H1 (cell line): ENCODE data around the gene MRGPRX2. TPM values are rescaled to one million over a fixed set of nuclear protein-coding genes. Genes with fewer than 3 reads are reported as not detected.

ENCODE experiments used
- CTCF ChIA-PET: fragments of 300-600 bp; sonication (Branson Sonifier 250); formaldehyde crosslinking; loops from one replicate; lab custom pipeline; 2021; ENCODE audit not compliant: partially characterized antibody; lab: Charles Lee
- POLR2A ChIA-PET: fragments of 300-600 bp; sonication (Branson Sonifier 250); formaldehyde crosslinking; loops from one replicate; lab custom pipeline; 2021; ENCODE audit warnings: inconsistent platforms; ENCODE audit not compliant: partially characterized antibody; lab: Charles Lee
- DNase-seq, 2 experiments: peaks; one replicate each; pipeline versions ENCODE4 v3.0.0 to v3.0.0-alpha.2; 2010 to 2022; ENCODE audit warnings: low spot score in 2 of 2, low read depth in 1 of 2, mixed read lengths in 1 of 2
- FAIRE-seq: peaks from 2 replicates; lab custom pipeline; 2011; peaks lifted over from hg19 to GRCh38; lab: Jason Lieb, UNC
- H2AFZ ChIP-seq: 2 replicates; pipeline ENCODE4 v1.8.1; 2012; ENCODE audit warnings: low read length, inconsistent platforms
- H2AK5ac ChIP-seq: 2 replicates; pipeline ENCODE4 v1.6.1; 2013; ENCODE audit warnings: low read depth, low read length
- H2BK120ac ChIP-seq: replicated peaks from 2 replicates; pipeline ENCODE3; 2013; ENCODE audit warnings: low read depth, low read length, inconsistent platforms
- H2BK12ac ChIP-seq: 2 replicates; pipeline ENCODE4 v1.6.1; 2013; ENCODE audit warnings: low read depth, low read length
- H2BK15ac ChIP-seq: 2 replicates; pipeline ENCODE4 v1.6.1; 2013; ENCODE audit warnings: low read length
- H2BK20ac ChIP-seq: 2 replicates; pipeline ENCODE4 v1.6.1; 2013; ENCODE audit warnings: low read length
- H2BK5ac ChIP-seq: 2 replicates; pipeline ENCODE4 v1.6.1; 2013; ENCODE audit warnings: low read depth, low read length
- H3K14ac ChIP-seq: 2 replicates; pipeline ENCODE4 v1.6.1; 2013; ENCODE audit warnings: inconsistent platforms; ENCODE audit not compliant: insufficient read length
- H3K18ac ChIP-seq: 2 replicates; pipeline ENCODE4 v1.6.1; 2013; ENCODE audit warnings: low read length; ENCODE audit errors: extremely low read depth
- H3K23ac ChIP-seq: 2 replicates; pipeline ENCODE4 v1.6.1; 2013; ENCODE audit warnings: inconsistent platforms; ENCODE audit not compliant: insufficient read length
- H3K23me2 ChIP-seq: 2 replicates; pipeline ENCODE4 v1.6.1; 2013; ENCODE audit warnings: low read depth, low read length
- H3K27ac ChIP-seq: 2 replicates; pipeline ENCODE4 v1.6.1; 2011; ENCODE audit warnings: low read depth, low read length, inconsistent platforms
- H3K27me3 ChIP-seq, 4 experiments: replicated peaks in 1 of 4; 1 replicate in 1 of 4; 2 replicates in 3 of 4; pipeline versions ENCODE4 v1.6.1 to v1.8.1; 2011 to 2013; ENCODE audit warnings: low read length in 3 of 4, mild to moderate bottlenecking in 3 of 4, inconsistent platforms in 2 of 4, mixed read lengths in 2 of 4, moderate library complexity in 1 of 4; ENCODE audit not compliant: control insufficient read depth in 3 of 4, insufficient read depth in 3 of 4; ENCODE audit errors: extremely low read depth in 1 of 4
- H3K36me3 ChIP-seq, 4 experiments: 2 replicates each; pipeline versions ENCODE4 v1.6.1 to v1.8.1; 2011 to 2013; ENCODE audit warnings: mild to moderate bottlenecking in 4 of 4, low read length in 3 of 4, moderate library complexity in 2 of 4, control low read depth in 1 of 4, inconsistent platforms in 1 of 4; ENCODE audit not compliant: insufficient read depth in 4 of 4, control insufficient read depth in 2 of 4
- H3K4ac ChIP-seq: replicated peaks from 2 replicates; pipeline ENCODE3; 2013; ENCODE audit warnings: low read length, low read depth, mixed read lengths, inconsistent platforms; ENCODE audit not compliant: insufficient read length
- H3K4me1 ChIP-seq, 4 experiments: replicated peaks in 1 of 4; 1 replicate in 1 of 4; 2 replicates in 3 of 4; pipeline versions ENCODE4 v1.6.1 to v1.8.1; 2011 to 2013; ENCODE audit warnings: low read length in 3 of 4, inconsistent platforms in 2 of 4, mixed read lengths in 1 of 4; ENCODE audit not compliant: insufficient read depth in 4 of 4, control insufficient read depth in 3 of 4
- H3K4me2 ChIP-seq, 2 experiments: 2 replicates each; pipeline versions ENCODE4 v1.6.1 to v1.8.1; 2011 to 2013; ENCODE audit warnings: low read depth in 2 of 2, low read length in 2 of 2, control low read depth in 1 of 2, inconsistent platforms in 1 of 2, mild to moderate bottlenecking in 1 of 2; ENCODE audit not compliant: insufficient read depth in 1 of 2
- H3K4me3 ChIP-seq, 4 experiments: fragments of 200-600, 300-600 bp in 1 of 4; sonication (generic), shearing (Covaris generic), sonication (Bioruptor Twin) in 1 of 4; 2 replicates each; pipeline versions ENCODE4 v1.5.1 to v1.8.1; 2011 to 2016; ENCODE audit warnings: low read length in 4 of 4, low read depth in 3 of 4, control low read depth in 2 of 4, inconsistent platforms in 2 of 4, mild to moderate bottlenecking in 2 of 4, mixed read lengths in 1 of 4, moderate library complexity in 1 of 4; ENCODE audit not compliant: insufficient read depth in 2 of 4; ENCODE audit errors: extremely low read depth in 1 of 4
- H3K56ac ChIP-seq: replicated peaks from 2 replicates; pipeline ENCODE3; 2013; ENCODE audit warnings: low read depth, mild to moderate bottlenecking, mixed read lengths, low read length, inconsistent platforms; ENCODE audit not compliant: insufficient read length
- H3K79me1 ChIP-seq: 2 replicates; pipeline ENCODE4 v1.6.1; 2013; ENCODE audit warnings: low read depth, low read length, control low read depth
- H3K79me2 ChIP-seq, 2 experiments: 2 replicates each; pipeline versions ENCODE4 v1.6.1 to v1.8.1; 2012 to 2013; ENCODE audit warnings: low read length in 2 of 2, mild to moderate bottlenecking in 2 of 2, inconsistent platforms in 1 of 2; ENCODE audit not compliant: insufficient read depth in 2 of 2, control insufficient read depth in 1 of 2
- H3K9ac ChIP-seq, 4 experiments: replicated peaks in 1 of 4; 1 replicate in 1 of 4; 2 replicates in 3 of 4; pipeline versions ENCODE4 v1.6.1 to v1.8.1; 2011 to 2013; ENCODE audit warnings: low read depth in 3 of 4, low read length in 3 of 4, control low read depth in 2 of 4, mild to moderate bottlenecking in 2 of 4, moderate library complexity in 2 of 4, inconsistent platforms in 1 of 4; ENCODE audit errors: extremely low read depth in 1 of 4
- H3K9me3 ChIP-seq, 2 experiments: 2 replicates each; pipeline versions ENCODE4 v1.6.1 to v1.8.1; 2012 to 2013; ENCODE audit warnings: mild to moderate bottlenecking in 2 of 2, moderate library complexity in 2 of 2, control low read depth in 1 of 2, inconsistent platforms in 1 of 2, low read depth in 1 of 2, low read length in 1 of 2, mixed read lengths in 1 of 2; ENCODE audit not compliant: insufficient read depth in 2 of 2
- H4K20me1 ChIP-seq, 2 experiments: replicated peaks in 1 of 2; 2 replicates each; pipeline versions ENCODE3 to v1.8.1; 2011 to 2013; ENCODE audit warnings: inconsistent platforms in 2 of 2, low read length in 2 of 2, mild to moderate bottlenecking in 1 of 2; ENCODE audit not compliant: insufficient read depth in 2 of 2, control insufficient read depth in 1 of 2
- H4K5ac ChIP-seq: 2 replicates; pipeline ENCODE4 v1.6.1; 2013; ENCODE audit warnings: low read length, low read depth, mixed read lengths, inconsistent platforms; ENCODE audit not compliant: insufficient read length
- H4K8ac ChIP-seq: 2 replicates; pipeline ENCODE4 v1.8.0; 2013; ENCODE audit warnings: mild to moderate bottlenecking, moderate library complexity, low read length, inconsistent platforms; ENCODE audit not compliant: insufficient read depth; ENCODE audit errors: extremely low read depth
- H4K91ac ChIP-seq: replicated peaks from 2 replicates; pipeline ENCODE3; 2013; ENCODE audit warnings: low read length, mixed read lengths, inconsistent platforms; ENCODE audit not compliant: insufficient read length
- BRCA1 ChIP-seq: IDR thresholded peaks from 2 replicates; pipeline ENCODE4 v1.6.1; 2012; ENCODE audit warnings: low read depth, low read length, improper control_type of control experiment
- RAD21 ChIP-seq, 2 experiments: IDR thresholded peaks in 1 of 2; conservative IDR thresholded peaks in 1 of 2; 2 replicates each; pipeline ENCODE4 v1.6.1; 2011; ENCODE audit warnings: low read depth in 2 of 2, low read length in 2 of 2, improper control_type of control experiment in 1 of 2, inconsistent platforms in 1 of 2, mild to moderate bottlenecking in 1 of 2, moderate library complexity in 1 of 2
- WGBS, 2 experiments: shearing (Covaris generic) in 1 of 2; methylation state at CpG; one replicate each; pipeline versions ENCODE4 v1.1.6 to v1.1.7; 2013 to 2015; ENCODE audit warnings: low lambda C conversion rate in 2 of 2, mixed read lengths in 2 of 2, inconsistent platforms in 1 of 2, low coverage in 1 of 2, missing lambda C conversion rate in 1 of 2; ENCODE audit not compliant: insufficient replicate concordance in 2 of 2, insufficient coverage in 1 of 2, insufficient read length in 1 of 2; ENCODE audit errors: extremely low coverage in 1 of 2, missing lambda C conversion rate in 1 of 2; 5-methylcytosine and 5-hydroxymethylcytosine counted together
- polyA plus RNA-seq, 7 experiments: library from polyadenylated mRNA; depleted of rRNA in 3 of 7; stranded (reverse) in 5 of 7; unstranded in 2 of 7; fragments of >200 nt in 5 of 7; fragments of 200-250 nt in 2 of 7; gene quantifications; 1 replicate in 5 of 7; 2 replicates in 1 of 7; 4 replicates in 1 of 7; pipeline versions ENCODE4 v1.2.1 to v1.2.3, GENCODE V29; 2011 to 2013; ENCODE audit warnings: missing spikeins in 2 of 7, mixed read lengths in 2 of 7
- total RNA-seq: library from RNA; stranded (reverse); fragmentation: NEBNext Ultra II Directional; extraction: Animal tissue kit (Norgen Biotek cat#: 25700); gene quantifications from 2 replicates; pipeline ENCODE4 v1.2.1, GENCODE V29; 2021
- TF ChIP-seq, protein P1 (sequence below), 3 experiments: IDR thresholded peaks; 1 replicate in 2 of 3; 2 replicates in 1 of 3; pipeline versions ENCODE4 v1.5.1 to v1.6.1; 2011; ENCODE audit warnings: low read length in 3 of 3, mild to moderate bottlenecking in 3 of 3, inconsistent platforms in 2 of 3, low read depth in 1 of 3, moderate library complexity in 1 of 3; ENCODE audit not compliant: insufficient read depth in 1 of 3; ENCODE audit errors: control extremely low read depth in 1 of 3

MRGPRX2 gene
- total and polyA plus RNA-seq, 2 of the 8 experiments (the other 6 are each of a cell fraction or from before 2014, with no cell fraction given) = not detected

- peak in 1 of 2 experiments; percentile 59 for DNase-seq
Observed at GRCh38 chr11:19013181-19013857, 47.2 kb downstream of the MRGPRX2 start.

More at GRCh38 chr11:19013181-19013857, 47.2 kb downstream of the MRGPRX2 start:
- CTCF ChIA-PET = interaction anchor here (0.5 to 2.5 kb wide), 25 partner anchors 9 to 1829 kb away, joined by 3 to 9 read pairs (median 3); no protein-coding TSS in a partner anchor
- Histone ChIP-seq H3K18ac (no peak overlapping the region), H4K91ac (no peak overlapping the region), H2BK5ac (no peak overlapping the region), H3K4me1 (no peaks in the 10 kb centered on the region), H2AK5ac (no peak overlapping the region), H3K23ac (no peak overlapping the region), H2BK12ac (no peak overlapping the region), H4K20me1 (peaks cover 0 to under 1% of the 10 kb centered on the region in 2 experiments), H3K36me3 (no peaks in the 10 kb centered on the region), H3K4me2 (no peak overlapping the region), H3K9ac (no peak overlapping the region), H3K27ac (no peak overlapping the region), H3K56ac (no peak overlapping the region), H3K23me2 (no peaks in the 10 kb centered on the region), H3K79me2 (no peaks in the 10 kb centered on the region), H3K4ac (no peak overlapping the region), H3K9me3 (no peaks in the 10 kb centered on the region), H4K5ac (no peak overlapping the region), H2BK15ac (no peak overlapping the region), H2BK120ac (no peak overlapping the region), H2AFZ (peak overlapping the region; percentile 85), H3K27me3 (no peaks in the 10 kb centered on the region), H4K8ac (no peak overlapping the region), H2BK20ac (no peak overlapping the region), H3K4me3 (no peak overlapping the region), H3K79me1 (no peaks in the 10 kb centered on the region), H3K14ac (no peak overlapping the region)
- TF ChIP-seq RAD21 (IDR thresholded peaks at IDR 0.05 in 1 of 2, conservative IDR thresholded peaks at IDR 0.05 in 1 of 2; ENCODE audit: low read depth in 2 of 2, low read length in 2 of 2) = peak; percentile 22 to 53; a peak in 2 of 4 replicates
- TF ChIP-seq, protein P1, sequence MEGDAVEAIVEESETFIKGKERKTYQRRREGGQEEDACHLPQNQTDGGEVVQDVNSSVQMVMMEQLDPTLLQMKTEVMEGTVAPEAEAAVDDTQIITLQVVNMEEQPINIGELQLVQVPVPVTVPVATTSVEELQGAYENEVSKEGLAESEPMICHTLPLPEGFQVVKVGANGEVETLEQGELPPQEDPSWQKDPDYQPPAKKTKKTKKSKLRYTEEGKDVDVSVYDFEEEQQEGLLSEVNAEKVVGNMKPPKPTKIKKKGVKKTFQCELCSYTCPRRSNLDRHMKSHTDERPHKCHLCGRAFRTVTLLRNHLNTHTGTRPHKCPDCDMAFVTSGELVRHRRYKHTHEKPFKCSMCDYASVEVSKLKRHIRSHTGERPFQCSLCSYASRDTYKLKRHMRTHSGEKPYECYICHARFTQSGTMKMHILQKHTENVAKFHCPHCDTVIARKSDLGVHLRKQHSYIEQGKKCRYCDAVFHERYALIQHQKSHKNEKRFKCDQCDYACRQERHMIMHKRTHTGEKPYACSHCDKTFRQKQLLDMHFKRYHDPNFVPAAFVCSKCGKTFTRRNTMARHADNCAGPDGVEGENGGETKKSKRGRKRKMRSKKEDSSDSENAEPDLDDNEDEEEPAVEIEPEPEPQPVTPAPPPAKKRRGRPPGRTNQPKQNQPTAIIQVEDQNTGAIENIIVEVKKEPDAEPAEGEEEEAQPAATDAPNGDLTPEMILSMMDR (IDR thresholded peaks at IDR 0.05; ENCODE audit: control extremely low read depth in 1 of 3, insufficient read depth in 1 of 3, low read depth in 1 of 3, low read length in 3 of 3) = peak; percentile 41 to 71 (median 56)
- TF ChIP-seq BRCA1 = no peak
- FAIRE-seq = peak; percentile 19
- POLR2A ChIA-PET = interaction anchor here (0.6 to 1.3 kb wide), 2 partner anchors 9 to 174 kb away, joined by 3 read pairs; no protein-coding TSS in a partner anchor
- 94% methylated on average over 3 of the region's 3 CpGs; no CpG with 5 or more reads in 1 of the 2 experiments for WGBS, 2 experiments
